Bronchial epithelial cell (primary cell): ENCODE results near the gene NFIC. TPM values are rescaled to one million over a fixed set of nuclear protein-coding genes. Genes with fewer than 3 reads are reported as not detected.

Experiments
- DNase-seq: peaks from one replicate; pipeline ENCODE4 v3.0.0-alpha.2; 2010; ENCODE audit warnings: low read depth
- FAIRE-seq: peaks from 2 replicates; lab custom pipeline; 2011; peaks lifted over from hg19 to GRCh38; lab: Jason Lieb, UNC
- H3K27me3 ChIP-seq: 2 replicates; pipeline ENCODE4 v1.5.1; 2011; ENCODE audit warnings: low read length; ENCODE audit not compliant: control insufficient read depth, insufficient read depth
- H3K36me3 ChIP-seq: 2 replicates; pipeline ENCODE4 v1.5.1; 2011; ENCODE audit warnings: low read length; ENCODE audit not compliant: control insufficient read depth, insufficient read depth
- H3K4me3 ChIP-seq: 2 replicates; pipeline ENCODE4 v1.5.1; 2011; ENCODE audit warnings: mild to moderate bottlenecking, low read depth, low read length, control low read depth
- total RNA-seq: library from RNA; depleted of rRNA; stranded (reverse); fragments of >200 nt; gene quantifications from 2 replicates; pipeline ENCODE4 v1.2.1, GENCODE V29; 2014
- TF ChIP-seq, protein P1 (sequence below): IDR thresholded peaks from 2 replicates; pipeline ENCODE4 v1.5.1; 2011; ENCODE audit warnings: mild to moderate bottlenecking, moderate library complexity, low read length, control low read depth, inconsistent platforms; ENCODE audit not compliant: insufficient read depth, severe bottlenecking

Gene NFIC
- total RNA-seq, 1 donor from 2014 or later: 17.6 TPM

DNA sequence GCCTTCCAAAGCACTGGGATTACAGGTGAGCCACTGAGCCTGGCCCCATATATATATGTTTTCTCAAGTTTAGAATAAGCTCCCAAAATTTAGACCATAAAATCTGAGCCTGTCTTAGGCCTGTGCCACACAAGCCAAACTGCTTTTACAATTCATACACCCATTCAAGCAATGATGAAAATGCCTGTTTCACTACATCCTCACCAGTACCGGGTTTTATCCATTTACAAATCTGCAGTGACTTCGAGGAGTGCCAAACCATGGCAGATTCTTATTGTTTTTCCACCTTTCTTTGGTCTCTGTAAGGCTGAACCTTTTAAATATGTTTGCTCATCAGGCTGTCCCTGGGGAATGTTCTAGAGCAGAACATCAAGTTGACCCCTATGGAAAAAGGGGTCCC is 9.6 kb upstream of the NFIC start:
- Histone ChIP-seq H3K36me3 (no peaks in the 10 kb centered on the region), H3K4me3 (no peak overlapping the region), H3K27me3 (peaks cover 2% of the 10 kb centered on the region)
- FAIRE-seq (no peak), DNase-seq (no peak)
- TF ChIP-seq, protein P1, sequence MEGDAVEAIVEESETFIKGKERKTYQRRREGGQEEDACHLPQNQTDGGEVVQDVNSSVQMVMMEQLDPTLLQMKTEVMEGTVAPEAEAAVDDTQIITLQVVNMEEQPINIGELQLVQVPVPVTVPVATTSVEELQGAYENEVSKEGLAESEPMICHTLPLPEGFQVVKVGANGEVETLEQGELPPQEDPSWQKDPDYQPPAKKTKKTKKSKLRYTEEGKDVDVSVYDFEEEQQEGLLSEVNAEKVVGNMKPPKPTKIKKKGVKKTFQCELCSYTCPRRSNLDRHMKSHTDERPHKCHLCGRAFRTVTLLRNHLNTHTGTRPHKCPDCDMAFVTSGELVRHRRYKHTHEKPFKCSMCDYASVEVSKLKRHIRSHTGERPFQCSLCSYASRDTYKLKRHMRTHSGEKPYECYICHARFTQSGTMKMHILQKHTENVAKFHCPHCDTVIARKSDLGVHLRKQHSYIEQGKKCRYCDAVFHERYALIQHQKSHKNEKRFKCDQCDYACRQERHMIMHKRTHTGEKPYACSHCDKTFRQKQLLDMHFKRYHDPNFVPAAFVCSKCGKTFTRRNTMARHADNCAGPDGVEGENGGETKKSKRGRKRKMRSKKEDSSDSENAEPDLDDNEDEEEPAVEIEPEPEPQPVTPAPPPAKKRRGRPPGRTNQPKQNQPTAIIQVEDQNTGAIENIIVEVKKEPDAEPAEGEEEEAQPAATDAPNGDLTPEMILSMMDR: no peak

DNA sequence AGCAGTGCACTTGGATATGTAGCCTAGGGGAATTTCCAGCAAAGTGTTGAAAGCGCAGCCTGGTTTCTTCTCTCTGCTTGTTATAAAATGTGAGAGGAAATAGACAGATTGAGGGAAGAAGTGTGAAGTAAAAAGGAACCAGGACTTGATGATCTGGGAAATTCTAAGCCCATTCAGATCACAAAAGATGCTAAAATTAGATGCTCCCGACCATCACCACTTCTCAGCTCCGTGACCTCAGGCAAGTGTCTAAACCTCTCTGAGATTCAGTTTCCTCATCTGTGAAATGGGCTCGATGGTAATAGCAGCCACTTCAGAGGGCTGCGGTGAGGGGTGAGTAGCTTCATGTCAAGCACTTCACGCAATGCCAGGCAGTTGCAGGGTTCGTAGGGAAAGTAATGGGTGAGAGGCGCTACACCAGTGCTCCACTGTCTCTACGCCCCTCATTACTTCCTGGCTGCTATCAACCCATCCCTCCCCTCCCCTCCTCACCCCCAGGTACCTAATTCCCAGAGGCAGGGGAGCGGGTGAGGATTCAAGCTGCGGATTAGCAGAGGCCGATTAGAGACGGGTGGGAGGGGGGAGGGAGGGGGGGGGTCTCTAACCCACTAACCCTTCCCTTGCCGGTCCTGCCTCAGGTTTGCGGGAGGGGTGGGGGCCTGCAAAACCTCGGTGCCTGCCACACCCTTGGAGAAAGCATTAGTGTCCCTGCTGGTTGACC is 9.0 kb upstream of the NFIC start:
- TF ChIP-seq, protein P1: no peak
- DNase-seq (no peak), FAIRE-seq (no peak)
- H3K36me3 ChIP-seq: no peaks in the 10 kb centered on the region
- peaks cover 2% of the 10 kb centered on the region for H3K27me3 ChIP-seq
- H3K4me3 ChIP-seq: no peak overlapping the region

GRCh38 chr19:3357992-3358688 is 8.2 kb upstream of the NFIC start:
- H3K27me3 ChIP-seq: peaks cover 2% of the 10 kb centered on the region
- H3K36me3 ChIP-seq: no peaks in the 10 kb centered on the region
- no peak overlapping the region for H3K4me3 ChIP-seq
- DNase-seq: no peak
- peak; percentile 88 for FAIRE-seq
- TF ChIP-seq, protein P1: no peak

- DNase-seq: no peak
- Histone ChIP-seq H3K36me3 (no peaks in the 10 kb centered on the region), H3K4me3 (peak overlapping the region; percentile 74), H3K27me3 (peaks cover 2% of the 10 kb centered on the region)
- no peak for FAIRE-seq
- TF ChIP-seq, protein P1: no peak
Observed at GRCh38 chr19:3358689-3359014, 7.7 kb upstream of the NFIC start.

DNA sequence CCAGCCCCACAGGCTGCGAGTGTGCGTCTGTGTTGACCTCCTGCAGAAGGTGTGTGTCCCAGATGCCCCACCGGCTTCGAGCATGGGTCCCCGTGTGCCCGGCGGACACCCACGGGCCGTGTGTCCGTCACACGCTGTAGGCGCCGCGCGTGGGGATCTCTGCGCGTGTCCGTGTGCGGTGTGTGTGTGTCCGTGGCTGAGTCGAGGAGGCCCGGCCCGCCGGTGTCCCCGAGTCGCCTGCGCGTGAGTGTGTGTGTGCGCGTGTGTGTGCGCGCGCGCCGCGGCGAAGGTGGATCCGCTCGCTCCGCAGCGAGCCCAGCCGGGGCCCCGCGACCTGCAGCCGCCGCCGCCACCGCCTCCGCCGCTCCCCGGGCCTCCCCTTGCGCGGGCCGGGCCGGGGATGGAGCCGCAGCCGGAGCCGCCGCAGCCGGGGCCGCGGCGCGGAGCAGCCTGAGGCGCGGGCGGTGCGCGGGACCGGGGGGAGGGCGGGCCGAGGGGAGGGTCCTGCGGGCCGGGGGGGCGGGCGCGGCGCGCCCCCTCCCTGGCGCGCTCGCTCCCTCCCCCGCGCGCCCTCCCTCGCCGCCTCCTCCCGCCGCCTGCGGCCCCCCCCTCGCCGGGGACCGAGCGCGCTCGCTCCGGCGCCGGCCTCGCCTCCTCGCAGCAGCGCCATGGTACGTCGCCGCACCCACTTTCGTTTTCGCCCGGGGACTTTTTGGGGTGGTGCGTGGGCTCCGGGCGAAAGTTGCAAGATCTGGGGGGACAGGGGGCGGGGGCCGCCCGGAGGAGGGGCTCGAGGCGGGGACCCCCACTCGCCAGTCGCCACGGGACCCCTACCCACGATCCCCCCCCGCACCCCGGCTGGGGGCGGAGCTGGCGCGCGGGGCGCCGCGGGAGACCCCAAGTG is 7.1 kb upstream of the NFIC start:
- Histone ChIP-seq H3K4me3 (peak overlapping the region; percentile 74), H3K36me3 (no peaks in the 10 kb centered on the region), H3K27me3 (peaks cover 2% of the 10 kb centered on the region)
- FAIRE-seq (no peak), DNase-seq (no peak)
- TF ChIP-seq, protein P1: no peak
